Ishikawa (cell line): ENCODE data around the gene CLCN4.

ENCODE experiments used
- CEBPB ChIP-seq: IDR thresholded peaks from 2 replicates; pipeline ENCODE4 v1.6.1; 2012
- CREB1 ChIP-seq: IDR thresholded peaks from 2 replicates; pipeline ENCODE4 v1.6.1; 2012; ENCODE audit warnings: low read depth
- EGR1 ChIP-seq: IDR thresholded peaks from 2 replicates; pipeline ENCODE4 v1.6.1; 2012
- EP300 ChIP-seq: IDR thresholded peaks from 2 replicates; pipeline ENCODE4 v1.6.1; 2012; ENCODE audit warnings: borderline replicate concordance
- RAD21 ChIP-seq: IDR thresholded peaks from 2 replicates; pipeline ENCODE4 v1.6.1; 2012; ENCODE audit warnings: low read depth
- TAF1 ChIP-seq: IDR thresholded peaks from 2 replicates; pipeline ENCODE4 v1.6.1; 2012; ENCODE audit warnings: low read depth, mild to moderate bottlenecking
- ZBTB7A ChIP-seq: IDR thresholded peaks from 2 replicates; pipeline ENCODE4 v1.6.1; 2012; ENCODE audit warnings: low read depth
- TF ChIP-seq, protein P1 (sequence below): IDR thresholded peaks from 2 replicates; pipeline ENCODE4 v1.6.1; 2012; ENCODE audit warnings: low read depth, mild to moderate bottlenecking

DNA sequence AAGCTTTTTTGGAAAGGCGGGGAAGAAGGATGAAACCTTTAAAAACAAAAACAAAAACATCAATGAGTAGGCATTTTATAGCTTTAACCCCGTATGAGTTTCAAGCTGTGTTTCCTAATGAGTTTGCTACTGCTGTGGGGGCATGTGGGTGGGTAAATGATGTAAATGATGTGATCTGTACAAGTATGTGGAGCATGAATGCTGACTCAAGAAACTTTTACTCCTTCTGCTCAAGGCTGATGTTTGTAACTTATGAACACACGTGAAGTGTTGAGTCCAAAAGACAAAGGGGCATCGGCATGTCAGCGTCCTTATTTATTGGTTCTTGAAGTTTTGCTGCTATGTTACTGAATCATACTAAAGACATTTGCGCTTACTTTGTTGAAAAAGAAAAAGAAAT lies 76.9 kb downstream of the CLCN4 start:
- TF ChIP-seq CREB1, result no peak
- TF ChIP-seq TAF1, result no peak
- TF ChIP-seq ZBTB7A, result no peak
- TF ChIP-seq RAD21, result no peak
- no peak for TF ChIP-seq CEBPB
- TF ChIP-seq, protein P1, sequence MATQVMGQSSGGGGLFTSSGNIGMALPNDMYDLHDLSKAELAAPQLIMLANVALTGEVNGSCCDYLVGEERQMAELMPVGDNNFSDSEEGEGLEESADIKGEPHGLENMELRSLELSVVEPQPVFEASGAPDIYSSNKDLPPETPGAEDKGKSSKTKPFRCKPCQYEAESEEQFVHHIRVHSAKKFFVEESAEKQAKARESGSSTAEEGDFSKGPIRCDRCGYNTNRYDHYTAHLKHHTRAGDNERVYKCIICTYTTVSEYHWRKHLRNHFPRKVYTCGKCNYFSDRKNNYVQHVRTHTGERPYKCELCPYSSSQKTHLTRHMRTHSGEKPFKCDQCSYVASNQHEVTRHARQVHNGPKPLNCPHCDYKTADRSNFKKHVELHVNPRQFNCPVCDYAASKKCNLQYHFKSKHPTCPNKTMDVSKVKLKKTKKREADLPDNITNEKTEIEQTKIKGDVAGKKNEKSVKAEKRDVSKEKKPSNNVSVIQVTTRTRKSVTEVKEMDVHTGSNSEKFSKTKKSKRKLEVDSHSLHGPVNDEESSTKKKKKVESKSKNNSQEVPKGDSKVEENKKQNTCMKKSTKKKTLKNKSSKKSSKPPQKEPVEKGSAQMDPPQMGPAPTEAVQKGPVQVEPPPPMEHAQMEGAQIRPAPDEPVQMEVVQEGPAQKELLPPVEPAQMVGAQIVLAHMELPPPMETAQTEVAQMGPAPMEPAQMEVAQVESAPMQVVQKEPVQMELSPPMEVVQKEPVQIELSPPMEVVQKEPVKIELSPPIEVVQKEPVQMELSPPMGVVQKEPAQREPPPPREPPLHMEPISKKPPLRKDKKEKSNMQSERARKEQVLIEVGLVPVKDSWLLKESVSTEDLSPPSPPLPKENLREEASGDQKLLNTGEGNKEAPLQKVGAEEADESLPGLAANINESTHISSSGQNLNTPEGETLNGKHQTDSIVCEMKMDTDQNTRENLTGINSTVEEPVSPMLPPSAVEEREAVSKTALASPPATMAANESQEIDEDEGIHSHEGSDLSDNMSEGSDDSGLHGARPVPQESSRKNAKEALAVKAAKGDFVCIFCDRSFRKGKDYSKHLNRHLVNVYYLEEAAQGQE, result no peak
- no peak for TF ChIP-seq EGR1
- TF ChIP-seq EP300, result no peak
